IMR-90 (cell line): ENCODE data around the gene FLACC1. TPM values are rescaled to one million over a fixed set of nuclear protein-coding genes. Genes with fewer than 3 reads are reported as not detected.

Experiments used
- ATAC-seq: fragments of 200-7000 bp; cut with Tn5 transposase; 2 replicates; pipeline ENCODE4 v1.9.1; 2020; ENCODE audit warnings: low read depth, mild to moderate bottlenecking, moderate library complexity
- BruUV-seq: library from RNA; stranded (reverse); fragments of 400-500 nt; replicated peaks from 2 replicates; lab custom pipeline; 2021; lab: Mats Ljungman, UMichigan
- CTCF ChIA-PET: fragments of 300-600 bp; formaldehyde crosslinking; extraction: SDS; loops from one replicate; lab custom pipeline; 2021; ENCODE audit warnings: antibody characterized with exemption; lab: Yijun Ruan, JAX
- POLR2A ChIA-PET: fragments of 300-600 bp; sonication (Branson Sonifier 250); formaldehyde crosslinking; loops from one replicate; lab custom pipeline; 2022; ENCODE audit warnings: antibody characterized with exemption; ENCODE audit not compliant: unreplicated experiment; lab: Charles Lee
- DNase-seq: peaks from one replicate; pipeline ENCODE4 v3.0.0; 2013
- H2AFZ ChIP-seq: replicated peaks from 2 replicates; pipeline ENCODE3; 2013; ENCODE audit warnings: low read length, mild to moderate bottlenecking; ENCODE audit not compliant: poor library complexity
- H2AK5ac ChIP-seq: 2 replicates; pipeline ENCODE4 v1.6.1; 2013; ENCODE audit warnings: low read depth, low read length, inconsistent platforms
- H2AK9ac ChIP-seq: replicated peaks from 2 replicates; pipeline ENCODE3; 2013; ENCODE audit warnings: mild to moderate bottlenecking, low read depth, low read length, moderate library complexity; ENCODE audit not compliant: poor library complexity
- H2BK120ac ChIP-seq: 2 replicates; pipeline ENCODE4 v1.6.1; 2013; ENCODE audit warnings: low read depth, low read length, inconsistent platforms
- H2BK15ac ChIP-seq: 3 replicates; pipeline ENCODE4 v1.6.1; 2013; ENCODE audit warnings: low read depth, low read length, inconsistent platforms
- H2BK20ac ChIP-seq: 2 replicates; pipeline ENCODE4 v1.6.1; 2013; ENCODE audit warnings: low read depth, mild to moderate bottlenecking, inconsistent platforms, low read length, moderate library complexity
- H2BK5ac ChIP-seq: 2 replicates; pipeline ENCODE4 v1.6.1; 2013; ENCODE audit warnings: mild to moderate bottlenecking, low read depth, low read length, inconsistent platforms; ENCODE audit not compliant: poor library complexity, severe bottlenecking
- H3K14ac ChIP-seq: replicated peaks from 2 replicates; pipeline ENCODE4 v1.6.1; 2013; ENCODE audit warnings: low read depth, low read length, inconsistent platforms
- H3K18ac ChIP-seq: 2 replicates; pipeline ENCODE4 v1.6.1; 2013; ENCODE audit warnings: low read depth, low read length, control low read depth
- H3K23ac ChIP-seq: 2 replicates; pipeline ENCODE4 v1.6.1; 2013; ENCODE audit warnings: low read depth, low read length, inconsistent platforms
- H3K27ac ChIP-seq: 2 replicates; pipeline ENCODE4 v1.5.1; 2013; ENCODE audit warnings: mild to moderate bottlenecking, control low read depth, low read length; ENCODE audit not compliant: insufficient read depth
- H3K27me3 ChIP-seq: 2 replicates; pipeline ENCODE4 v1.6.1; 2013; ENCODE audit warnings: low read length; ENCODE audit not compliant: control insufficient read depth, insufficient read depth
- H3K36me3 ChIP-seq: 2 replicates; pipeline ENCODE4 v1.6.1; 2013; ENCODE audit warnings: low read length, mixed read lengths; ENCODE audit not compliant: control insufficient read depth, insufficient read depth
- H3K4ac ChIP-seq: 2 replicates; pipeline ENCODE4 v1.6.1; 2013; ENCODE audit warnings: low read depth, low read length, inconsistent platforms
- H3K4me1 ChIP-seq: 2 replicates; pipeline ENCODE4 v1.6.1; 2013; ENCODE audit warnings: low read length, mixed read lengths; ENCODE audit not compliant: control insufficient read depth, insufficient read depth
- H3K4me2 ChIP-seq: 2 replicates; pipeline ENCODE4 v1.6.1; 2013; ENCODE audit warnings: low read depth, mild to moderate bottlenecking, control low read depth, low read length, moderate library complexity
- H3K4me3 ChIP-seq: 2 replicates; pipeline ENCODE4 v1.5.1; 2013; ENCODE audit warnings: low read depth, mild to moderate bottlenecking, control low read depth, low read length, moderate library complexity; ENCODE audit not compliant: insufficient read depth
- H3K56ac ChIP-seq: 2 replicates; pipeline ENCODE4 v1.6.1; 2013; ENCODE audit warnings: low read length, inconsistent platforms; ENCODE audit not compliant: insufficient read depth; ENCODE audit errors: extremely low read depth
- H3K79me1 ChIP-seq, 2 experiments: 2 replicates each; pipeline ENCODE4 v1.6.1; 2013; ENCODE audit warnings: low read length in 2 of 2, inconsistent platforms in 1 of 2, low read depth in 1 of 2
- H3K9ac ChIP-seq: 2 replicates; pipeline ENCODE4 v1.6.1; 2013; ENCODE audit warnings: low read depth, low read length, control low read depth
- H3K9me1 ChIP-seq: 2 replicates; pipeline ENCODE4 v1.6.1; 2013; ENCODE audit warnings: low read length, inconsistent platforms; ENCODE audit not compliant: insufficient read depth
- H3K9me3 ChIP-seq: 2 replicates; pipeline ENCODE4 v1.6.1; 2013; ENCODE audit warnings: low read length; ENCODE audit not compliant: control insufficient read depth, insufficient read depth
- H4K20me1 ChIP-seq: 2 replicates; pipeline ENCODE4 v1.6.1; 2013; ENCODE audit warnings: low read length, inconsistent platforms; ENCODE audit not compliant: insufficient read depth
- H4K5ac ChIP-seq: 2 replicates; pipeline ENCODE4 v1.6.1; 2013; ENCODE audit warnings: mild to moderate bottlenecking, low read depth, low read length, control low read depth
- H4K8ac ChIP-seq, 2 experiments: 2 replicates each; pipeline ENCODE4 v1.6.1; 2013; ENCODE audit warnings: low read depth in 2 of 2, low read length in 2 of 2, control low read depth in 1 of 2, inconsistent platforms in 1 of 2
- H4K91ac ChIP-seq: 2 replicates; pipeline ENCODE4 v1.6.1; 2013; ENCODE audit warnings: low read depth, low read length, inconsistent platforms; ENCODE audit not compliant: insufficient read depth
- BHLHE40 ChIP-seq: fragments of 150-350 bp; IDR thresholded peaks from 2 replicates; pipeline ENCODE4 v1.6.1; 2016; ENCODE audit warnings: mild to moderate bottlenecking, low read depth, low read length
- CEBPB ChIP-seq: IDR thresholded peaks from 2 replicates; pipeline ENCODE4 v1.6.1; 2012; ENCODE audit warnings: low read depth, low read length, improper control_type of control experiment
- CHD1 ChIP-seq: IDR thresholded peaks from 2 replicates; pipeline ENCODE4 v1.6.1; 2012; ENCODE audit warnings: low read depth, low read length, improper control_type of control experiment
- CTCF ChIP-seq: conservative IDR thresholded peaks from 2 replicates; pipeline ENCODE4 v1.5.1; 2012; ENCODE audit warnings: mild to moderate bottlenecking, low read depth, low read length, improper control_type of control experiment
- ELK1 ChIP-seq: fragments of 150-350 bp; IDR thresholded peaks from 2 replicates; pipeline ENCODE4 v1.6.1; 2016; ENCODE audit warnings: low read depth, mild to moderate bottlenecking, low read length, moderate library complexity, borderline replicate concordance
- FOS ChIP-seq: fragments of 150-350 bp; IDR thresholded peaks from 2 replicates; pipeline ENCODE4 v1.6.1; 2016; ENCODE audit warnings: low read depth, low read length
- MAZ ChIP-seq: IDR thresholded peaks from 2 replicates; pipeline ENCODE4 v1.6.1; 2012; ENCODE audit warnings: low read depth, mild to moderate bottlenecking, low read length, improper control_type of control experiment, moderate library complexity, borderline replicate concordance
- MXI1 ChIP-seq: IDR thresholded peaks from 2 replicates; pipeline ENCODE4 v1.6.1; 2012; ENCODE audit warnings: low read depth, mild to moderate bottlenecking, low read length, moderate library complexity, borderline replicate concordance
- NFE2L2 ChIP-seq: fragments of 150-350 bp; IDR thresholded peaks from 2 replicates; pipeline ENCODE4 v1.6.1; 2016; ENCODE audit warnings: low read depth, mild to moderate bottlenecking, low read length
- POLR2A ChIP-seq: IDR thresholded peaks from 2 replicates; pipeline ENCODE4 v1.6.1; 2012; ENCODE audit warnings: mild to moderate bottlenecking, low read depth, low read length
- RAD21 ChIP-seq: IDR thresholded peaks from 2 replicates; pipeline ENCODE4 v1.6.1; 2012; ENCODE audit warnings: low read length, improper control_type of control experiment
- RCOR1 ChIP-seq: IDR thresholded peaks from 2 replicates; pipeline ENCODE4 v1.6.1; 2012; ENCODE audit warnings: mild to moderate bottlenecking, low read length, improper control_type of control experiment; ENCODE audit not compliant: insufficient replicate concordance
- RFX5 ChIP-seq: IDR thresholded peaks from 2 replicates; pipeline ENCODE4 v1.8.0; 2012; ENCODE audit warnings: low read depth, mild to moderate bottlenecking, low read length, moderate library complexity
- SMC3 ChIP-seq: fragments of 150-350 bp; IDR thresholded peaks from 2 replicates; pipeline ENCODE4 v1.6.1; 2016; ENCODE audit warnings: low read depth, mild to moderate bottlenecking, antibody characterized with exemption, low read length, moderate library complexity
- USF2 ChIP-seq: fragments of 150-350 bp; IDR thresholded peaks from 2 replicates; pipeline ENCODE4 v1.6.1; 2017; ENCODE audit warnings: mild to moderate bottlenecking, antibody characterized with exemption, low read length, low read depth
- dilution Hi-C: fragments of 300-500 bp; cut with HindIII; formaldehyde crosslinking; loops from one replicate; pipeline ENCODE4 v1.14.3; 2018; ENCODE audit warnings: low sequenced_read_pairs; ENCODE audit not compliant: unreplicated experiment
- in situ Hi-C: fragments of 300-500 bp; cut with MboI; formaldehyde crosslinking; loops from 3 replicates; pipeline ENCODE4 v1.14.3; 2019; ENCODE audit warnings: low sequenced_read_pairs, inconsistent platforms, mixed read lengths
- intact Hi-C: fragments of 100-400 bp; cut with micrococcal nuclease; formaldehyde crosslinking; loops from 2 replicates; pipeline ENCODE4 v1.10.0; 2022
- polyA plus RNA-seq, 3 experiments: library from polyadenylated mRNA; depleted of rRNA; stranded (reverse); fragments of >200 nt; gene quantifications; 2 replicates each; pipeline ENCODE4 v1.2.3, GENCODE V29; 2012; ENCODE audit warnings: low replicate concordance in 1 of 3
- total RNA-seq: library from RNA; depleted of rRNA; stranded (reverse); fragments of >200 nt; gene quantifications from 2 replicates; pipeline ENCODE4 v1.2.3, GENCODE V29; 2012

Gene FLACC1
- total and polyA plus RNA-seq, 2 of the 4 experiments (the other 2 are of a cell fraction): 0.32 to 0.54 TPM

- peaks cover 2% of the 10 kb centered on the region; the same call in 1 of the 2 replicates for H3K4me1 ChIP-seq
- no peak overlapping the region for H3K4me2 ChIP-seq
- H3K27me3 ChIP-seq: no peaks in the 10 kb centered on the region
- H3K36me3 ChIP-seq: peaks cover 13% of the 10 kb centered on the region
- H3K9ac ChIP-seq: no peak overlapping the region
- H2BK20ac ChIP-seq: no peak overlapping the region
- H3K79me1 ChIP-seq: peaks cover 0 to 2% of the 10 kb centered on the region in 2 experiments; a peak in 1 of 4 replicates
- H3K23ac ChIP-seq: no peak overlapping the region
- intact Hi-C loops (no loop called here), dilution Hi-C loops (no loop called here), in situ Hi-C loops (no loop called here)
- TF ChIP-seq CHD1 (no peak), USF2 (no peak), BHLHE40 (no peak), RAD21 (no peak), FOS (no peak), CTCF (no peak), MXI1 (no peak), MAZ (no peak), RCOR1 (no peak), CEBPB (no peak), RFX5 (no peak), ELK1 (no peak), SMC3 (no peak), POLR2A (no peak), NFE2L2 (no peak)
- no peak overlapping the region for H3K4me3 ChIP-seq
- H2BK15ac ChIP-seq: no peak overlapping the region
- no peak overlapping the region for H4K5ac ChIP-seq
- no peak overlapping the region for H2BK120ac ChIP-seq
- H4K91ac ChIP-seq: no peak overlapping the region
- H3K56ac ChIP-seq: no peak overlapping the region
- H3K9me1 ChIP-seq: no peaks in the 10 kb centered on the region
- no peak overlapping the region for H4K8ac ChIP-seq
- DNase-seq (peak; percentile 57), ATAC-seq (no peak)
- peaks cover 12% of the 10 kb centered on the region for H3K9me3 ChIP-seq
- ChIA-PET POLR2A (no interaction called here), CTCF (no interaction called here)
- H3K18ac ChIP-seq: no peak overlapping the region
- H2AFZ ChIP-seq: no peak overlapping the region
- no peak overlapping the region for H2BK5ac ChIP-seq
- H3K14ac ChIP-seq: no peak overlapping the region
- no TSS peak for BruUV-seq
- no peak overlapping the region for H2AK5ac ChIP-seq
- no peak overlapping the region for H3K27ac ChIP-seq
- no peak overlapping the region for H3K4ac ChIP-seq
- no peaks in the 10 kb centered on the region for H4K20me1 ChIP-seq
- H2AK9ac ChIP-seq: no peak overlapping the region
Observed at GRCh38 chr2:201366146-201366545, 9.0 kb upstream of the FLACC1 start.
